IPS DF 6.9 (cell line): ENCODE measurements around the gene ZNF469.
"Not testable (repeated sequence)": the region's sequence is repeated elsewhere in the genome, so short reads cannot be mapped to it uniquely, and the experiment has no call there.

Source experiments
- DNase-seq: peaks from one replicate; pipeline ENCODE4 v3.0.0-alpha.2; 2013; ENCODE audit warnings: low read depth, low spot score
- H3K27ac ChIP-seq: one replicate; pipeline ENCODE4 v1.5.1; 2013; ENCODE audit warnings: low read length, control low read depth
- H3K27me3 ChIP-seq: 2 replicates; pipeline ENCODE4 v1.6.1; 2013; ENCODE audit warnings: mild to moderate bottlenecking, low read length; ENCODE audit not compliant: control insufficient read depth, insufficient read depth
- H3K36me3 ChIP-seq: 2 replicates; pipeline ENCODE4 v1.6.1; 2013; ENCODE audit warnings: low read length; ENCODE audit not compliant: control insufficient read depth, insufficient read depth
- H3K4me1 ChIP-seq: 2 replicates; pipeline ENCODE4 v1.6.1; 2013; ENCODE audit warnings: low read length; ENCODE audit not compliant: control insufficient read depth, insufficient read depth
- H3K4me3 ChIP-seq: 2 replicates; pipeline ENCODE4 v1.5.1; 2013; ENCODE audit warnings: mild to moderate bottlenecking, low read length
- H3K9me3 ChIP-seq: 2 replicates; pipeline ENCODE4 v1.6.1; 2013; ENCODE audit warnings: low read length, inconsistent platforms; ENCODE audit not compliant: control insufficient read depth, insufficient read depth
- WGBS: extraction: QIAGEN DNeasy Blood & Tissue Kit; methylation state at CpG from one replicate; pipeline ENCODE4 v1.1.7; 2013; ENCODE audit warnings: mixed read lengths, missing lambda C conversion rate; ENCODE audit not compliant: insufficient read length, insufficient coverage; 5-methylcytosine and 5-hydroxymethylcytosine counted together

ZNF469 gene

GRCh38 chr16:88406096-88407041, 23.6 kb downstream of the ZNF469 start:
- no peak for DNase-seq
- no peaks in the 10 kb centered on the region for H3K27me3 ChIP-seq
- H3K9me3 ChIP-seq, result no peaks in the 10 kb centered on the region
- WGBS, result no CpG with 5 or more reads among the region's 39 CpGs
- H3K27ac ChIP-seq, result no peak overlapping the region
- no peaks in the 10 kb centered on the region for H3K4me1 ChIP-seq
- no peak overlapping the region for H3K4me3 ChIP-seq
- no peaks in the 10 kb centered on the region for H3K36me3 ChIP-seq

- Histone ChIP-seq H3K9me3 (no peaks in the 10 kb centered on the region), H3K4me3 (no peak overlapping the region), H3K27ac (no peak overlapping the region), H3K36me3 (no peaks in the 10 kb centered on the region), H3K4me1 (no peaks in the 10 kb centered on the region), H3K27me3 (no peaks in the 10 kb centered on the region)
- no peak for DNase-seq
- no CpG with 5 or more reads among the region's 20 CpGs for WGBS
These were observed 24.3 kb downstream of the ZNF469 start for GRCh38 chr16:88407042-88407420.

DNA sequence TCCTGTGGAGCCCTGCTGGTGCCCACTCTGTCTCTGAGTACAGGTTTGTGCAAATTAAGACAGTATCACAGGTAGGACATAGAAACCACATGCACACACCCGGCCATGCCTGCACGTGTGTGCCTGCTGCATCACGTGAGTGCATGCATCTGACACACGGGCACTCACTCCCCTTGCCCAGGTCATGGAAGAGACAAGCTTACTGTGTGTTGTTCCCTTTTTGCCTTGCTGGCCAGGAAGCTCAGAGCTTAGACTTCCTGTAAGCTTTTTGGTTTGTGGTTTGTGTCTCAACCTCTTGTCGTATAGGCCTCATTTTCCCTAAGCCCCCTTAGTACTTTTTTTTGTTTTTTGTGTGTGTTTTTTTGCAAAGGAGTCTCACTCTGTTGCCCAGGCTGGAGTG, 25.0 kb downstream of the ZNF469 start:
- no peaks in the 10 kb centered on the region for H3K9me3 ChIP-seq
- no peaks in the 10 kb centered on the region for H3K4me1 ChIP-seq

DNA sequence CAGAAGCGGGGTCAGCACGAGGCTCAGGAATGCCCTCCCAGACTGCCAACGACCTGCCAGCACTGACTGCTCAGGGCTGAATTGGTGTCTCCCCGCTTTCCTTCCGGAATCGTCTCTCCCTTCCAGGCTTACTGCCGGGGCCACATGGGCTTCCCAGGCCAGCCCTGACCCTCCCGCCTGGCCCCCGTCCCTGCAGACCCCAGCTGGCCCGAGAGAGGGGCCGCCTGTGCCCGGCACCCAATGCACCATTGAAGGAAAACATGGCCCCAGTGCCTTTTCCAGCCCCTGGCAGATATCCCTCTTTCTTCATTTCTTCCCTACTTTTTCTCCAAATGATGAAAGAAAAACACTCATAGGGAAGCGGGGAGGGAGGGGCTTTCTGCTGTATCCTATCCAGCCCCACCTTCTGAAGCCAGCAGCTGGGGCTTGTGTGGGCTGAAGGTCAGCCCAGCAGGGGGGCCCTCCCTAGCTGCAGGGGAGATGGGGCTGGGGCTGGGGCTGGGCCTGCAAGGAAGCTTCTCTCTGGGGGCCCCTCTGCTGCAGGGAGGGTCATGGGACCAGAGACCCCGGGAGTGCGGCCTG, 25.9 kb downstream of the ZNF469 start:
- Histone ChIP-seq H3K36me3 (no peaks in the 10 kb centered on the region), H3K4me3 (no peak overlapping the region), H3K4me1 (no peaks in the 10 kb centered on the region), H3K27me3 (no peaks in the 10 kb centered on the region), H3K9me3 (no peaks in the 10 kb centered on the region), H3K27ac (no peak overlapping the region)
- no peak for DNase-seq
- no CpG with 5 or more reads among the region's 15 CpGs for WGBS

More for the DNA sequence above, 25.0 kb downstream of the ZNF469 start:
- no CpG with 5 or more reads among the region's 5 CpGs for WGBS
- Histone ChIP-seq H3K27ac (no peak overlapping the region), H3K36me3 (no peaks in the 10 kb centered on the region), H3K27me3 (no peaks in the 10 kb centered on the region), H3K4me3 (no peak overlapping the region)
- DNase-seq, result no peak

GRCh38 chr16:88409296-88410065, 26.7 kb downstream of the ZNF469 start:
- no peaks in the 10 kb centered on the region for H3K27me3 ChIP-seq
- H3K36me3 ChIP-seq, result no peaks in the 10 kb centered on the region

DNA sequence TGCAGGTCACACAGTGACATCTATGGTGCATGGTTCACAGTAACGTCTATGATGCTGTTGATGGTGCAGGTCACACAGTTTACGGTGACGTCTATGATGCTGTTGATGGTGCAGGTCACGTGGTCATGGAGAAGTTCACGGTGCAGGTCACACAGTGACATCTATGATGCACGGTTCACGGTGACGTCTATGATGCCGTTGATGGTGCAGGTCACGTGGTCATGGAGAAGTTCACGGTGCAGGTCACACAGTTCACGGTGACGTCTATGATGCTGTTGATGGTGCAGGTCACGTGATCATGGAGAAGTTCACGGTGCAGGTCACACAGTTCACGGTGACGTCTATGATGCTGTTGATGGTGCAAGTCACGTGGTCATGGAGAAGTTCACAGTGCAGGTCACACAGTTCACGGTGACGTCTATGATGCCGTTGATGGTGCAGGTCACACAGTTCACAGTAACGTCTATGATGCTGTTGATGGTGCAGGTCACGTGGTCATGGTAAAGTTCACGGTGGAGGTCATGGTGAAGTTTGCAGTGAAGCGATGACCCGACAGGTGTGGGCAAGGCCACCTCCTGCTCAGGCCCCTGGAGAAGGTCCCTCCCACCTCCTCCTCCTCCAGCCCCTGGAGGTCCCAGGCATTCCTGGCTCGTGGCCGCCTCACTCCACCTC, 27.7 kb downstream of the ZNF469 start:
- DNase-seq, H3K4me1 ChIP-seq, H3K9me3 ChIP-seq, H3K4me3 ChIP-seq, H3K27me3 ChIP-seq, H3K27ac ChIP-seq, H3K36me3 ChIP-seq: not testable (repeated sequence)
- no CpG with 5 or more reads among the region's 28 CpGs for WGBS

More at GRCh38 chr16:88409296-88410065, 26.7 kb downstream of the ZNF469 start:
- H3K4me3 ChIP-seq, result no peak overlapping the region
- no peaks in the 10 kb centered on the region for H3K9me3 ChIP-seq
- no CpG with 5 or more reads among the region's 29 CpGs for WGBS
- no peaks in the 10 kb centered on the region for H3K4me1 ChIP-seq
- H3K27ac ChIP-seq, result no peak overlapping the region
- no peak for DNase-seq

GRCh38 chr16:88411951-88412576, 29.3 kb downstream of the ZNF469 start:
- H3K9me3 ChIP-seq, result no peaks in the 10 kb centered on the region
- H3K36me3 ChIP-seq, result no peaks in the 10 kb centered on the region
- no peak for DNase-seq
- WGBS, result no CpG with 5 or more reads among the region's 18 CpGs
- H3K4me3 ChIP-seq, result no peak overlapping the region
- no peak overlapping the region for H3K27ac ChIP-seq
- no peaks in the 10 kb centered on the region for H3K4me1 ChIP-seq
- H3K27me3 ChIP-seq, result no peaks in the 10 kb centered on the region

- no peak overlapping the region for H3K27ac ChIP-seq
- no peaks in the 10 kb centered on the region for H3K27me3 ChIP-seq
- H3K36me3 ChIP-seq, result no peaks in the 10 kb centered on the region
- H3K9me3 ChIP-seq, result no peaks in the 10 kb centered on the region
- no peak for DNase-seq
- no CpG with 5 or more reads among the region's 16 CpGs for WGBS
- no peaks in the 10 kb centered on the region for H3K4me1 ChIP-seq
- H3K4me3 ChIP-seq, result no peak overlapping the region
These were observed 30.0 kb downstream of the ZNF469 start for GRCh38 chr16:88412766-88413165.

DNA sequence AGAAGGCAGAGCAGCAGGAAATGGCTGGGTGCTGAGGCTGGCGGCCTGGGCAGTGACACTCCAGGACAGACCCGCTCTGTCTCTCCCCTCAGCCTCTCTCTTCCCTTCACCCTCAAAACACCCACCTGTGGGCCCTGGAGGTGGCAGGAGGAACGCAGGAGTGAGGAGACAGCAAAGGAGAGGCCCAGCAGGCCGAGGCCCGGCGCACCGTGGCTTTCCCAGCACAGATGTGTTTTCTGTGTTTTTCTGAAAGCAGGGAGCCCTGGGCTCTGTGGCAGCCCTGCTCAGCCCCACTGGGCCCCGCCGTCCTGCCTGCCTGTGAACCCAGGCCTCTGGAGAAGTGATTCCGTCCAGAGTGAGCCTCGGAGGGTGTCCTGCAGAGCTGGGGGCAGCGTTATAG, 30.5 kb downstream of the ZNF469 start:
- no peak overlapping the region for H3K27ac ChIP-seq
- WGBS, result no CpG with 5 or more reads among the region's 12 CpGs
- no peak overlapping the region for H3K4me3 ChIP-seq
- H3K27me3 ChIP-seq, result no peaks in the 10 kb centered on the region
- no peaks in the 10 kb centered on the region for H3K36me3 ChIP-seq
- H3K9me3 ChIP-seq, result no peaks in the 10 kb centered on the region
- H3K4me1 ChIP-seq, result no peaks in the 10 kb centered on the region
- no peak for DNase-seq

DNA sequence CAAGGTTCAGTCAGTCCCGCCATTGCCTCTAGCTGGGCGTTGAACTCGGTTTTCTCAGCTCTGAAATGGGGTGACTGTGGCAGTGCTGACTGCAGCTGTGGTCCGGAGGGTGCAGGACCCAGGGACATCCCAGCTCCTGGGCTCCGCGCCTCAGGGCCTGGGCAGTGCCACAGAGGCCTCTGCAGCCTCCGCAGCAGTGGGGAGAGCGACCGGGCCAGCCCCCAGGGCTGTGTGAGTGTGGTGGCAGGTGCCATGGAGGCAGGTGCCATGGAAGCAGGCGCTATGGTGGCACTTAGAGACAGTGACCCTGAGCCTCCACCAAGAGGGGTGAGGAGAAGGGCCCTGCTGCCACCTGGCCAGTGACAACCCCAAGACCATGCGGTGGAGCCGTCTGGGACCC, 30.9 kb downstream of the ZNF469 start:
- no peak for DNase-seq
- Histone ChIP-seq H3K9me3 (no peaks in the 10 kb centered on the region), H3K27me3 (no peaks in the 10 kb centered on the region), H3K36me3 (no peaks in the 10 kb centered on the region), H3K4me3 (no peak overlapping the region), H3K4me1 (no peaks in the 10 kb centered on the region), H3K27ac (no peak overlapping the region)
- no CpG with 5 or more reads among the region's 12 CpGs for WGBS
